Measurements from ENCODE around the gene MSMP.

Gene MSMP

GRCh38 chr9:35717132-35717870 lies 36.8 kb downstream of the MSMP start:
- DNase-seq = no peak

- no peak for DNase-seq
Observed at GRCh38 chr9:35716230-35716629, 37.8 kb downstream of the MSMP start.

- DNase-seq = no peak
Observed at GRCh38 chr9:35714579-35715252, 39.4 kb downstream of the MSMP start.

GRCh38 chr9:35714123-35714522 lies 40.0 kb downstream of the MSMP start:
- DNase-seq = no peak

GRCh38 chr9:35713578-35713977 lies 40.5 kb downstream of the MSMP start:
- DNase-seq = no peak

- no peak for DNase-seq
Observed at GRCh38 chr9:35712762-35713400, 41.2 kb downstream of the MSMP start.

- DNase-seq = no peak
Observed at GRCh38 chr9:35711501-35712428, 42.3 kb downstream of the MSMP start.

GRCh38 chr9:35710818-35711500 lies 43.1 kb downstream of the MSMP start:
- DNase-seq = no peak

GRCh38 chr9:35708146-35708545 lies 45.9 kb downstream of the MSMP start:
- DNase-seq = no peak

GRCh38 chr9:35706951-35707350 lies 47.1 kb downstream of the MSMP start:
- no peak for DNase-seq

- no peak for DNase-seq
Observed at GRCh38 chr9:35705836-35706430, 48.1 kb downstream of the MSMP start.

- no peak for DNase-seq
Observed at GRCh38 chr9:35705372-35705771, 48.7 kb downstream of the MSMP start.

- DNase-seq = no peak
Observed at GRCh38 chr9:35703906-35704672, 50.0 kb downstream of the MSMP start.

All from NCI-H2081 treated with DMSO at 0.1 percent for 48 hours (cell line).